ENCODE measurements around the gene ALPK1. TPM values are rescaled to one million over a fixed set of nuclear protein-coding genes. Genes with fewer than 3 reads are reported as not detected.

The ALPK1 gene
- total and polyA plus RNA-seq, 2 of the 8 experiments (the other 6 are each of a cell fraction or from before 2014, with no cell fraction given) = 0.08 to 0.43 TPM

- WGBS, 2 experiments (ENCODE audit: extremely low coverage in 1 of 2, insufficient coverage in 1 of 2, insufficient read length in 1 of 2, insufficient replicate concordance in 2 of 2, low coverage in 1 of 2, low lambda C conversion rate in 2 of 2, missing lambda C conversion rate in 1 of 2) = 74% methylated on average over 1 of the region's 1 CpG; no CpG with 5 or more reads in 1 of the 2 experiments
- FAIRE-seq = no peak
Observed at GRCh38 chr4:112370466-112370865, 73.3 kb downstream of the ALPK1 start.

More at GRCh38 chr4:112370466-112370865, 73.3 kb downstream of the ALPK1 start:
- Histone ChIP-seq H3K79me2 (ENCODE audit: control insufficient read depth in 1 of 2, insufficient read depth in 2 of 2, low read length in 2 of 2) (no peaks in the 10 kb centered on the region), H2AFZ (ENCODE audit: low read length) (no peak overlapping the region), H2BK20ac (ENCODE audit: low read length) (no peak overlapping the region), H3K27ac (ENCODE audit: low read depth, low read length) (no peak overlapping the region), H3K4me3 (ENCODE audit: extremely low read depth in 1 of 4, insufficient read depth in 2 of 4, low read depth in 3 of 4, low read length in 4 of 4) (no peak overlapping the region), H3K79me1 (ENCODE audit: low read depth, low read length) (no peaks in the 10 kb centered on the region), H3K23me2 (ENCODE audit: low read depth, low read length) (no peaks in the 10 kb centered on the region), H2AK5ac (ENCODE audit: low read depth, low read length) (no peak overlapping the region), H3K23ac (ENCODE audit: insufficient read length) (no peak overlapping the region), H4K91ac (replicated peaks; ENCODE audit: insufficient read length, low read length) (no peak overlapping the region), H3K4me2 (ENCODE audit: insufficient read depth in 1 of 2, low read depth in 2 of 2, low read length in 2 of 2) (no peak overlapping the region), H3K4me1 (replicated peaks in 1 of 4; ENCODE audit: control insufficient read depth in 3 of 4, insufficient read depth in 4 of 4, low read length in 3 of 4) (no peaks in the 10 kb centered on the region), H3K36me3 (ENCODE audit: control insufficient read depth in 2 of 4, insufficient read depth in 4 of 4, low read length in 3 of 4) (no peaks in the 10 kb centered on the region), H3K56ac (replicated peaks; ENCODE audit: insufficient read length, low read depth, low read length) (no peak overlapping the region), H3K4ac (replicated peaks; ENCODE audit: insufficient read length, low read depth, low read length) (no peak overlapping the region), H3K9me3 (ENCODE audit: insufficient read depth in 2 of 2, low read depth in 1 of 2, low read length in 1 of 2) (no peaks in the 10 kb centered on the region; a peak in 1 of 4 replicates), H2BK12ac (ENCODE audit: low read depth, low read length) (no peak overlapping the region), H3K27me3 (replicated peaks in 1 of 4; ENCODE audit: control insufficient read depth in 3 of 4, extremely low read depth in 1 of 4, insufficient read depth in 3 of 4, low read length in 3 of 4) (no peaks in the 10 kb centered on the region), H2BK5ac (ENCODE audit: low read depth, low read length) (no peak overlapping the region), H3K18ac (ENCODE audit: extremely low read depth, low read length) (no peak overlapping the region), H3K14ac (ENCODE audit: insufficient read length) (no peak overlapping the region), H4K20me1 (replicated peaks in 1 of 2; ENCODE audit: control insufficient read depth in 1 of 2, insufficient read depth in 2 of 2, low read length in 2 of 2) (no peaks in the 10 kb centered on the region), H2BK15ac (ENCODE audit: low read length) (no peak overlapping the region), H4K8ac (ENCODE audit: extremely low read depth, insufficient read depth, low read length) (no peak overlapping the region), H2BK120ac (replicated peaks; ENCODE audit: low read depth, low read length) (no peak overlapping the region), H3K9ac (replicated peaks in 1 of 4; ENCODE audit: extremely low read depth in 1 of 4, low read depth in 3 of 4, low read length in 3 of 4) (no peak overlapping the region), H4K5ac (ENCODE audit: insufficient read length, low read depth, low read length) (no peak overlapping the region)
- no peak for DNase-seq (ENCODE audit: low read depth in 1 of 2, low spot score in 2 of 2)
- POLR2A ChIA-PET (ENCODE audit: partially characterized antibody) = interaction anchor here (0.5 to 3.0 kb wide), 2 partner anchors 9 to 253 kb away, joined by 3 to 11 read pairs; no protein-coding TSS in a partner anchor
- TF ChIP-seq CHD2 (IDR thresholded peaks at IDR 0.05; ENCODE audit: low read length) (no peak), CBX5 (IDR thresholded peaks at IDR 0.05; ENCODE audit: low read depth, low read length) (no peak), MAFK (IDR thresholded peaks at IDR 0.05; ENCODE audit: low read depth, low read length) (no peak), POU5F1 (IDR thresholded peaks at IDR 0.05; ENCODE audit: low read depth, low read length) (no peak), RFX5 (IDR thresholded peaks at IDR 0.05; ENCODE audit: borderline replicate concordance, low read depth, low read length) (no peak), YY1 (IDR thresholded peaks at IDR 0.05; ENCODE audit: low read depth, low read length) (no peak), MAX (IDR thresholded peaks at IDR 0.05) (no peak), BACH1 (IDR thresholded peaks at IDR 0.05; ENCODE audit: low read length) (no peak)
- CTCF ChIA-PET (ENCODE audit: partially characterized antibody) = interaction anchor here (0.6 to 1.9 kb wide), 10 partner anchors 9 to 293 kb away, joined by 3 to 5 read pairs (median 3); no protein-coding TSS in a partner anchor
